K562 (cell line): ENCODE measurements around the gene TAL1. TPM values are rescaled to one million over a fixed set of nuclear protein-coding genes. Genes with fewer than 3 reads are reported as not detected.
A peak's percentile ranks its signal among the peaks of the same experiment; 100 is the strongest.

Source experiments
- ATF1 ChIP-seq, 2 experiments: fragments of 450-650 bp in 1 of 2; IDR thresholded peaks; 2 replicates each; pipeline ENCODE4 v1.6.1; 2016; ENCODE audit warnings: missing compliant biosample characterization in 1 of 2, missing genetic modification characterization in 1 of 2
- BRCA1 ChIP-seq, 2 experiments: fragments of 450-650 bp in 1 of 2; sonication (generic) in 1 of 2; formaldehyde crosslinking in 1 of 2; IDR thresholded peaks; 2 replicates each; pipeline versions ENCODE4 v1.5.0 to v1.6.1; 2017 to 2020; ENCODE audit warnings: mild to moderate bottlenecking in 1 of 2, missing genetic modification reagents in 1 of 2
- CBX2 ChIP-seq: fragments of 200-600 bp; sonication (generic); IDR thresholded peaks from one replicate; pipeline ENCODE4 v1.6.1; 2012; ENCODE audit warnings: mild to moderate bottlenecking, low read length, inconsistent platforms; ENCODE audit not compliant: insufficient read depth, poor library complexity, severe bottlenecking
- CCAR2 ChIP-seq: fragments of 200-400 bp; formaldehyde crosslinking; IDR thresholded peaks from 2 replicates; pipeline ENCODE4 v1.6.1; 2017; ENCODE audit warnings: mild to moderate bottlenecking, low read depth, low read length
- HINFP ChIP-seq: fragments of 450-650 bp; conservative IDR thresholded peaks from 2 replicates; pipeline ENCODE4 v1.6.1; 2016; ENCODE audit warnings: missing genetic modification characterization, low read depth, mild to moderate bottlenecking, control low read depth, missing compliant biosample characterization
- KAT7 ChIP-seq: sonication (generic); formaldehyde crosslinking; IDR thresholded peaks from 2 replicates; pipeline ENCODE4 v1.8.0; 2022; ENCODE audit warnings: missing genetic modification reagents, mild to moderate bottlenecking, borderline replicate concordance
- MAFF ChIP-seq: IDR thresholded peaks from 2 replicates; pipeline ENCODE4 v1.6.1; 2012; ENCODE audit warnings: low read length, improper control_type of control experiment
- MED1 ChIP-seq: sonication (generic); formaldehyde crosslinking; IDR thresholded peaks from 2 replicates; pipeline ENCODE4 v1.8.1; 2023; ENCODE audit warnings: missing genetic modification reagents, borderline replicate concordance
- SMAD3 ChIP-seq: fragments of 450-650 bp; formaldehyde crosslinking; conservative IDR thresholded peaks from 2 replicates; pipeline ENCODE4 v1.4.0; 2020; ENCODE audit warnings: mild to moderate bottlenecking
- STAT5A ChIP-seq: IDR thresholded peaks from 2 replicates; pipeline ENCODE4 v1.6.1; 2012; ENCODE audit warnings: low read length, inconsistent platforms, borderline replicate concordance
- U2AF1 ChIP-seq: fragments of 200-400 bp; formaldehyde crosslinking; optimal IDR thresholded peaks from 2 replicates; pipeline ENCODE3; 2017; ENCODE audit warnings: mild to moderate bottlenecking, low read depth, low read length, moderate library complexity
- VEZF1 ChIP-seq: fragments of 200-800 bp; sonication (Bioruptor generic); IDR thresholded peaks from 2 replicates; pipeline ENCODE4 v1.6.1; 2017; ENCODE audit warnings: missing genetic modification characterization, missing compliant biosample characterization
- ZNF184 ChIP-seq: sonication (generic); formaldehyde crosslinking; IDR thresholded peaks from 2 replicates; pipeline ENCODE4 v1.5.0; 2020; ENCODE audit warnings: missing genetic modification reagents
- ZNF280B ChIP-seq: fragments of 250-450 bp; sonication (Bioruptor Pico); IDR thresholded peaks from 2 replicates; pipeline ENCODE4 v1.5.1; 2021; ENCODE audit warnings: mild to moderate bottlenecking
- ZNF507 ChIP-seq: conservative IDR thresholded peaks from 2 replicates; pipeline ENCODE4 v1.6.1; 2017; ENCODE audit warnings: missing genetic modification characterization, missing compliant biosample characterization
- ZNF57 ChIP-seq: fragments of 450-650 bp; formaldehyde crosslinking; IDR thresholded peaks from 2 replicates; pipeline ENCODE4 v1.4.0; 2020; ENCODE audit warnings: mild to moderate bottlenecking, moderate library complexity
- ZNF584 ChIP-seq: fragments of 200-800 bp; sonication (Bioruptor generic); IDR thresholded peaks from 2 replicates; pipeline ENCODE4 v1.6.1; 2016; ENCODE audit warnings: low read depth, mild to moderate bottlenecking, missing genetic modification characterization, missing compliant biosample characterization
- polyA plus RNA-seq, 8 experiments: library from polyadenylated mRNA; depleted of rRNA in 4 of 8; stranded (reverse) in 5 of 8; unstranded in 3 of 8; fragments of >200 nt; fragmentation: Nextera tagmentation in 2 of 8; fragmentation: Illumina TruSeq in 1 of 8; extraction: Ambion mirVana in 2 of 8; extraction: Trizol in 1 of 8; gene quantifications; 2 replicates each; pipeline versions ENCODE4 v1.2.1 to v1.2.3, GENCODE V29; 2011 to 2014; ENCODE audit warnings: inconsistent platforms in 1 of 8, missing spikeins in 1 of 8
- total RNA-seq, 7 experiments: library from RNA; depleted of rRNA in 6 of 7; stranded (reverse); fragments of >200 nt in 6 of 7; fragmentation: Illumina TruSeq in 2 of 7; extraction: Trizol in 2 of 7; gene quantifications; 2 replicates each; pipeline versions ENCODE4 v1.2.1 to v1.2.3, GENCODE V29; 2011 to 2021; ENCODE audit warnings: low replicate concordance in 1 of 7
- TF ChIP-seq, protein P1 (sequence below): fragments of 250-450 bp; sonication (Bioruptor Pico); IDR thresholded peaks from 2 replicates; pipeline ENCODE4 v1.4.0; 2020; ENCODE audit warnings: mild to moderate bottlenecking, moderate library complexity

Gene TAL1
- total and polyA plus RNA-seq, 9 of the 15 experiments (the other 6 are each of a cell fraction or from before 2014, with no cell fraction given): 18.5 to 106 (median 59.7) TPM

DNA sequence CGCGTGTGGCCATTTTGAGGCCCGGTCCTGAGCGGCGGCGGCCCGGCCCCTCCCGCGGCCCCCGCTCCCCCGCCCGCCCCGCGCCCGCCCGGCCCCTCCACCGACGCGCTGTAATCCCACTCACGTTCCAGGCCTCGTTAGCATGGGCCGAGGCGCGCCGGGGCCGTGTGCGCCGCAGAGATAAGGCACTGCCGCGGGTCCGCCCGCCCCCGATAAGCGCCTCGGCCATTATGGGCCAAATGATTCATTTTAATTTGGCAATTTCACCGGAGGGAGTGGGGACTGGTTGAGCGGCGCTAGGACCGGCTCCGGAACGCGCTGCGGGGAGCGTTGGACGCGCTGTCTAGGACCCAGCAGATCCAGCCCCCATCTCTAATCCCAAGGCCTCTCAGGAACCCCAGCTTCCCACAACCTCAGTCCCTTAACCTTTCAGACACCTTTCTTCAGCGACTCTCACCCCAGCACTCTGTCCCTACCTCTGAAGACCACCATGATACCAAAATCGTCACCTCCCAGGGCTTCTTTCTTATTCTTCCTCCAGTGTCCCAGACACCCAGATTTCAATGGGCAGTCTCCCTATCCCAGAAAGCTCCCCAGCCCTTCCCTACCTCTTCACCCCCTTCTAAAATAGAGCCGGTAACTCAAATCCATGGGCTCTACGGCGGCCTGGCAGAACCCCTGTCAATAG lies at the start of gene TAL1 (continued):
- TF ChIP-seq CCAR2 (no peak), MAFF (no peak), SMAD3 (CRISPR knock-in tag) (peak; percentile 92), STAT5A (peak; percentile 93), ZNF280B (no peak), BRCA1 (IDR thresholded peaks at IDR 0.05) (no peak), BRCA1 (CRISPR knock-in tag; IDR thresholded peaks at IDR 0.05) (no peak), ZNF57 (CRISPR knock-in tag) (no peak), HINFP (no peak), VEZF1 (peak; percentile 100), ZNF184 (CRISPR knock-in tag) (no peak), KAT7 (CRISPR knock-in tag) (0 out of 2 replicates have a peak, but pooled peaks have one; percentile 1), CBX2 (no peak), ATF1 (CRISPR knock-in tag; IDR thresholded peaks at IDR 0.05) (no peak), ATF1 (tag; IDR thresholded peaks at IDR 0.05) (no peak), ZNF584 (CRISPR knock-in tag) (peak; percentile 82; the same call in 1 of the 2 replicates), ZNF507 (tag) (no peak), MED1 (CRISPR knock-in tag) (no peak), U2AF1 (peak; percentile 37)
- TF ChIP-seq, protein P1, sequence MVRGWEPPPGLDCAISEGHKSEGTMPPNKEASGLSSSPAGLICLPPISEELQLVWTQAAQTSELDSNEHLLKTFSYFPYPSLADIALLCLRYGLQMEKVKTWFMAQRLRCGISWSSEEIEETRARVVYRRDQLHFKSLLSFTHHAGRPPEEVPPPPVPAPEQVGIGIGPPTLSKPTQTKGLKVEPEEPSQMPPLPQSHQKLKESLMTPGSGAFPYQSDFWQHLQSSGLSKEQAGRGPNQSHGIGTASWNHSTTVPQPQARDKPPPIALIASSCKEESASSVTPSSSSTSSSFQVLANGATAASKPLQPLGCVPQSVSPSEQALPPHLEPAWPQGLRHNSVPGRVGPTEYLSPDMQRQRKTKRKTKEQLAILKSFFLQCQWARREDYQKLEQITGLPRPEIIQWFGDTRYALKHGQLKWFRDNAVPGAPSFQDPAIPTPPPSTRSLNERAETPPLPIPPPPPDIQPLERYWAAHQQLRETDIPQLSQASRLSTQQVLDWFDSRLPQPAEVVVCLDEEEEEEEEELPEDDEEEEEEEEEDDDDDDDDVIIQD: no peak
